ENCODE data around the gene HOXD10.

The HOXD10 gene

GRCh38 chr2:176152350-176153181 is 36.0 kb downstream of the HOXD10 start:
- FAIRE-seq, result no peak

GRCh38 chr2:176154576-176155252 is 38.1 kb downstream of the HOXD10 start:
- no peak for FAIRE-seq

- FAIRE-seq, result no peak
Observed at GRCh38 chr2:176155356-176156044, 38.9 kb downstream of the HOXD10 start.

- FAIRE-seq, result no peak
Observed at GRCh38 chr2:176156301-176156806, 39.8 kb downstream of the HOXD10 start.

GRCh38 chr2:176156807-176157498 is 40.4 kb downstream of the HOXD10 start, which contains the start of gene HOXD3:
TSS of gene HOXD3 (plus strand) at chr2:176157307. CDS start at chr2:176169115, 11,808 bp downstream.
- FAIRE-seq, result no peak

- no peak for FAIRE-seq
Observed at GRCh38 chr2:176157499-176158185, 41.1 kb downstream of the HOXD10 start.

- FAIRE-seq, result no peak
Observed at GRCh38 chr2:176158186-176158591, 41.6 kb downstream of the HOXD10 start.

- no peak for FAIRE-seq
Observed at GRCh38 chr2:176158855-176159662, 42.5 kb downstream of the HOXD10 start.

- FAIRE-seq, result no peak
Observed at GRCh38 chr2:176159663-176160250, 43.2 kb downstream of the HOXD10 start.

GRCh38 chr2:176160251-176160985 is 43.8 kb downstream of the HOXD10 start:
- FAIRE-seq, result no peak

GRCh38 chr2:176160986-176161824 is 44.6 kb downstream of the HOXD10 start:
- no peak for FAIRE-seq

GRCh38 chr2:176161825-176162626 is 45.4 kb downstream of the HOXD10 start:
- FAIRE-seq, result no peak

GRCh38 chr2:176162911-176163671 is 46.5 kb downstream of the HOXD10 start:
- FAIRE-seq, result no peak

- FAIRE-seq, result no peak
Observed at GRCh38 chr2:176163672-176164056, 47.1 kb downstream of the HOXD10 start.

GRCh38 chr2:176164201-176164600 is 47.6 kb downstream of the HOXD10 start:
- no peak for FAIRE-seq

- no peak for FAIRE-seq
Observed at GRCh38 chr2:176164611-176165369, 48.2 kb downstream of the HOXD10 start.
